DLD1 (cell line): ENCODE results near the gene TENM4.

ENCODE experiments used
- in situ Hi-C: cut with HindIII; loops from 2 replicates; pipeline ENCODE4 v1.10.0; 2017; ENCODE audit warnings: low sequenced_read_pairs

Gene TENM4

GRCh38 chr11:79045018-79045799, 395.6 kb downstream of the TENM4 start:
- in situ Hi-C loops: no loop called here

- in situ Hi-C loops: loop anchor here (5.0 kb wide), 1 partner anchor 37 kb away; no protein-coding TSS in a partner anchor
Measured at GRCh38 chr11:79044201-79044600, 396.6 kb downstream of the TENM4 start.

- in situ Hi-C loops: loop anchor here (5.0 kb wide), 1 partner anchor 36 kb away; no protein-coding TSS in a partner anchor
Measured at GRCh38 chr11:79043726-79044125, 397.1 kb downstream of the TENM4 start.

GRCh38 chr11:79042824-79043223, 398.0 kb downstream of the TENM4 start:
- in situ Hi-C loops: loop anchor here (5.0 kb wide), 1 partner anchor 36 kb away; no protein-coding TSS in a partner anchor

DNA sequence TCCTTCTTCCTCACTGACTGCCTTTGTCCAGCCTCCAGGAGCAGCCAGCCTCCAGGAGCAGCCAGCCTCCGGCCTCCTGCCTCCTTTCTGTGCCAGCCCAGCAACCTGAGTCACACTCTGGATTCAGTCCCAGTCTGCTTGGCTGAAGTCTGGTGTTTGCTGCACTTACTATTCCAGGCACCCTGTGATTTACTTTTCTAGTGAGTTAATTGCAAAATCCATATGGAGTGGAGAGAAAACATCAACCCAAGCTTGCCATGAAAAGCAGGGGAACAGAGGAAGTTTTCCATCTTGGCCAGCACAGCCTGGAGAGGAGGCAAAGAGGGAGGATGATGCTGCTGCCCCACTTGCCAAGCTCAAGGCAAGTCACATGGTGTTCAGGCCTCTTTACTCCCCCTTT, 400.5 kb downstream of the TENM4 start:
- in situ Hi-C loops: loop anchor here (5.0 kb wide), 1 partner anchor 33 kb away; no protein-coding TSS in a partner anchor

DNA sequence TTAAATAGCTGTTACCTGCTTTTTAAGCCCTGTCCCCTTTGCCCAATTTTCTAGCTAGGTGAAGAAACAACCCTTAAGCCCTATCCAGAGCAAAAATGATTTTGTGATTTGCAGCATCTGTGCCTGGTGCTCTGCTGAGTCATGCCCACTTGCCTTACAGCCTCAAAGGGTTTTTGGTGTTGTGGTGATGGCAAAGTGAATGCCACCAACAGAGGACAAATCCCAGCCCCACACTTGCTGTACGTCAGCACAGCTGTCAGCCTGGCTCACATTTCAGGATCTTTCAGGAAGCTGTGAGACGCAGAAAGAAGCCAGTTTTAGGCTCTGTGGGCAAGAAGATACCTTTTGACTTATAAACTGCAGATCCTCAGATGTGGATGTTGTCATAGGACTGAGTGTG, 401.7 kb downstream of the TENM4 start:
- in situ Hi-C loops: no loop called here

DNA sequence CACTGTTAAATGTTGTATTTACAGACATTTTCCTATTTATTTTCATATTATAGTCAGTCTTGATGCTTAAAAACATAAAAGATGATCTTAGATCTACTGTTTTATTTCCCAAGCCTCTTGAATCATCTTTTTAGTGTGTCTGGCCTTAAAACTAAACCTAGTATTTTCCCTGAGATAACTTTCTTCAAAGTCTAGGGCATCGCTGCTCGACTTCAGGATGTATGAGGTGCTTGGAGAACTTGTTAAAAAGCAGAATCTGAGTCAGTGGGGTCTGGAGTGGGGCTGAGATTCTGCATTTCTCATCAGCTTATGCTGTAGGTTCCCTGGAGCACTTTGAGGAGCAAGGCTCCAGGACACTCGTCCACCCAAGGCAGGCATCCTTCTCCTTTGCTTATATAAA, 404.9 kb downstream of the TENM4 start:
- in situ Hi-C loops: no loop called here

- in situ Hi-C loops: no loop called here
Measured at GRCh38 chr11:79033833-79034232, 407.0 kb downstream of the TENM4 start.

DNA sequence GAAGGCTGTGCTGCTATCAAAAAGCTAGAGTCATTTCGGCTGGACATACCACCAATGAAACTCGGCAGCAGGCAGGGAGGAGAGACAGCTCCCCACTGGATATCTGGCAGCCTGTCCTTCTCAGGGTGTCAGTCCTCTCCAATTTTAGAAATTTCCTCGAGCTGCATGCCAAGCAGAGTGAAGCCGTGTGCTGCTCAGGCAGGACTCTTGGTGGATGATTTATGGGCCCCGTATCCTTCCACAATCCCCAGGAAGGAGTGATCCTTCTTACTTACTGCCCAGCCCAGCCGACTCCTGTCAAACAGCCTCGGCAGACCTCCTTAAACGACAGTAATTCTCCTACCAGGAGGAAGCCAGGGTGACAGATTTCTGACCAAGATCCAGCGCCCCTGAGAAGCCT, 410.4 kb downstream of the TENM4 start:
- in situ Hi-C loops: no loop called here

- in situ Hi-C loops: no loop called here
Measured at GRCh38 chr11:79028225-79028624, 412.6 kb downstream of the TENM4 start.

DNA sequence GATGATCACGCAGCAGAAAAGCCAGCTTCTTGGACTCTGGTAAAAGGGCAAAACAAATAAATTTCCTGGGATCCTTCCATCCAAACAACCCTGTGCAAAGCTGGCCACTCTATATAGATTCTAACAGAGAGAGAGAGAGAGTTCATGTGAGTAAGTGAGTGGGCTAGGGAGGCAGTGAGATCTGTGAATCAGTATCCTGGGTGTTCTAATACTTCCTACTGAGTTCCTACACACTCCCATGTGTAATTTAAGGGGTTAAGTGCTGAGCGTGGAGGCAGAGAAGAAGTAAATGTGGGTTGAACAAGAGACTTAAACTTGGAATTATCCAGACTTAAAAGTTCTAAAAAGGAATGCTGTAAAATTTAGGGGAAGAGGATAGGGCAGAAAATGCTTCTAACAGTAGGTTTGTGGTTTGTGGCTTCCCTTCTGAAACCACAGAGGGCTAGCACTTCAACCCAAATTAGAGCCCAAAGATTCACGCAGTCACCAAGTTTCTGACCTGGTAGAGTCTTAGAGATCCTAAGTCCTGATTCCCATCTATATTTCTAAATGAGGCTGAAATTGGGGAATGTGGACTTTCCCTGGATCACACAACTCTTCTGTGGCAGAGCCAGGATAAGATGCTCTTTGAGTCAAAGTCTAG, 413.9 kb downstream of the TENM4 start:
- in situ Hi-C loops: no loop called here

DNA sequence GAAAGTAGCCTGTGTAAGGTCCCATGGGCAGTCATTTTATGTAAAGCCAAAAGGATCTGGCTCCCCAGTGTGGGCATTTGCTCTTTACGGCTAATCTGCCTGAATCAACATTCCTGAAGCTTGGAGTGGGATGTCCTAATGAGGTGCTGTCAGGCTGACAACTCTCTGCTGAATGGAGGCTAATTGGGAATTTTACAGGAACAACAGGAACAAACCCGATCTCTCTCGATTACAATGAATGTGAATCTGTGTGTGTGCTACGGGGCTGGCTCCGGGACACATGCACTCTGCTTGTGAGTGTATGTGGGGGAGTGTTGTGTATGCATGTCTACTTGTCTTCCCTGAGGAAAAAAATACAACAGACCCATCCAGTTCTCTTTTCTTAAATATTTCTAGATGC, 415.2 kb downstream of the TENM4 start:
- in situ Hi-C loops: no loop called here

- in situ Hi-C loops: no loop called here
Measured at GRCh38 chr11:79025097-79025496, 415.7 kb downstream of the TENM4 start.

GRCh38 chr11:79022265-79022664, 418.6 kb downstream of the TENM4 start:
- in situ Hi-C loops: no loop called here

DNA sequence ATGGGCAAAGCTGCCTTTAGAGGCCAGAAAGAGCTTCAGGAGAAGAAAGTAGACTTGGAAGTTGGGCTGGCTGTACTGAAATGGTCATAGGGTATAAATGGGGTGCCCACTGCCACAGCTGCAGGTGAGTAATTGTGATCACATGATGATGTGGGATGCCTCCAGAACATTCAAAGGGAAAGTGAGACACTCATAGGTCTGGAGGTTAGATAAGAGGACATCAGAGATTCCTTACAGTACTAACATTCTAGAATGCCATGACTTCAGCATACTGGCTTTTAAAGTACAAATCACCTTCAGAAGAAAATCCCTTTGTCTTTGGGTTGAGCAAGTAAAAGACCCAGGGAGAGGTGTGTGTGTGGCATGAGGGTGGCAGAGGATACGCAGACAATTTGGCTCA, 419.2 kb downstream of the TENM4 start:
- in situ Hi-C loops: no loop called here

- in situ Hi-C loops: no loop called here
Measured at GRCh38 chr11:79019975-79020374, 420.9 kb downstream of the TENM4 start.

- in situ Hi-C loops: no loop called here
Measured at GRCh38 chr11:79019277-79019676, 421.6 kb downstream of the TENM4 start.

DNA sequence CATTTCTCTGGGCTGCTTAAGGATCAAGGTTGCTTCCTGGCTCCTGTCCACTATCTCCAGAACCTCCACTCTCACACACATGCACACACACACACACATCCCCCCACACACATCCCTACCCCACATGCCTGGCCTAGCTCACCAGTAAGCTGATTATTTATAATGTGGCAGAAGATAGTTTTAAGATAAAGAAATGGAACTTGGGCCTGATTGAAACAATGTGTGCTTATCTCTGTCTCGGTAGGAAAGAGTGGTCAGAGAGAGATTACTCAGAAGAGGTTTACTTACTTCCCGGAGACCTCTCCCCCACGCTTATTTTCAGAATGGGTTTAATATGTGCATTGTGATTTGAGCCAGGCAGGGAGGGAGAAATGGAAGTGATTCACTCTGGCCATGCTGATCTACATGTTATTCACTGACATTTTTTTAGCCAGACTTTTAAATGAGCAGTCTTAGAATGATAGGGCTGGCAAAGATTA, 422.4 kb downstream of the TENM4 start:
- in situ Hi-C loops: no loop called here

DNA sequence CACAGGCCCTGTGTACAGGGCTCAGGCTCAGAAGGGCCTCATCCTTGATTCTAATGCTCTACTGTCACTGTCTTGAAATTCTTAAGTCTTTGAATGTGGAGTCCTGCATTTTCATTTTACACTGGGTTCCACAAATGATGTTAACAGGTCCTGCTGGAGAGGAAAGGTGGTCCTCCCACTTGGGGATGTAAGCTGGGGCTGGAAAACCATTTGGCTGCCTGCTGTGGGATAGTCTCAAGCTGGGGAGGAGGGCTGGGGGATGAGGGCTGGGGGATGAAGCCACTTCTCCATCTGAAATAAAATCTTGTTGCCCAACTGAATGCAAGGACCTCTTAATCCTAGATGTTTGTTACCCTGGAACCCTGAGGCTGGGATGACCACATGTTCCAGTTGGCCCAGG, 423.0 kb downstream of the TENM4 start:
- in situ Hi-C loops: no loop called here

GRCh38 chr11:79013509-79013908, 427.3 kb downstream of the TENM4 start:
- in situ Hi-C loops: no loop called here

GRCh38 chr11:79011357-79011756, 429.5 kb downstream of the TENM4 start:
- in situ Hi-C loops: no loop called here

DNA sequence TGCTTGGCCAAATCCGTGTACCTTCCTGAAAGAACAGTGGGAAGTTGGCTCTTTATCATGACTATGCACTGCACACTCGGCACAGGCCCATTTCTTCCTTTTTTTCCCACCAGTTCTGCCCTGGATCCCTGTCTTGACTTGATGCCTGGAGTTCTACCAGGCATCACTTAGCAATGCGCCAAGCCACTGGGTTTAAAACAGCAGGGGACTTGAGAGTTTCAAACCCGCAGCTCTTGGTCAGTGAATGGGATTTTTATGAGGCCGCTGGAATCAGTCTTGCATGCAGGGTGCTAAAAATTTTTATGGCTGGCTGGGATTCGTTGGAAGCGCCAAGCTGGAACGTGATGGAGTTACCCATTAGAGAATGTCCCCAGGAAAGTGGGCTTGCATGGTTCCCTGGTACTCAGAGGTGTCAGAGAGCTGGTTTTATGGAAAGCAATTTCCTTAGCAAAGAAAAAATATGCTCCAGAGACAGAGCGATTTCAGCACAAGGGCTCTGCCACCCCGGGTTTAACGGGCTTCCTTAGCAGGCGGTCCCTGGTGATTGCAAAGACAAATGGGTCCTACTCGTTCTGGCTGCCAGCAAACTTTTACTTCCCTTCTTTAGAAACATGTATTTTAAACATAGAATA, 432.9 kb downstream of the TENM4 start:
- in situ Hi-C loops: loop anchor here (5.0 kb wide), 1 partner anchor 34 kb away; no protein-coding TSS in a partner anchor
